Motor neuron (in vitro differentiated cells): ENCODE data around the gene CCL24. TPM values are rescaled to one million over a fixed set of nuclear protein-coding genes. Genes with fewer than 3 reads are reported as not detected.
A peak's percentile ranks its signal among the peaks of the same experiment; 100 is the strongest.
"Not testable (repeated sequence)": the region's sequence is repeated elsewhere in the genome, so short reads cannot be mapped to it uniquely, and the experiment has no call there.

Experiments used
- ATAC-seq, 8 experiments: fragments of 200-7000 bp; cut with Tn5 transposase; replicated peaks in 6 of 8; 2 replicates each; pipeline ENCODE4 v1.8.0; 2021; ENCODE audit warnings: mild to moderate bottlenecking in 8 of 8, moderate library complexity in 8 of 8
- H3K27ac ChIP-seq, 2 donors: fragments of 250-450 bp; sonication (Bioruptor Pico); 2 replicates each; pipeline ENCODE4 v1.9.0; 2021; ENCODE audit warnings: antibody characterized with exemption in 2 of 2, mild to moderate bottlenecking in 2 of 2, moderate library complexity in 1 of 2
- H3K4me1 ChIP-seq, 2 donors: fragments of 250-450 bp; sonication (Bioruptor Pico); replicated peaks in 1 of 2; 2 replicates each; pipeline ENCODE4 v1.6.1; 2021; ENCODE audit warnings: antibody characterized with exemption in 2 of 2, mild to moderate bottlenecking in 2 of 2, moderate library complexity in 1 of 2
- H3K4me3 ChIP-seq, 5 donors: fragments of 250-450 bp; sonication (Bioruptor Pico); 2 replicates each; pipeline ENCODE4 v1.9.0; 2021; ENCODE audit warnings: antibody characterized with exemption in 5 of 5, mild to moderate bottlenecking in 5 of 5, moderate library complexity in 4 of 5
- WGBS, 10 experiments: fragments of 450-650 bp; shearing (Covaris generic); methylation state at CpG; one replicate each; pipeline ENCODE4 v1.0.0; 2022; 5-methylcytosine and 5-hydroxymethylcytosine counted together
- in situ Hi-C, 9 experiments: fragments of 400-800 bp; cut with MboI; loops; one replicate each; pipeline ENCODE4 v1.15.0; 2021; ENCODE audit warnings: low sequenced_read_pairs in 9 of 9, low pct_unique_long_range_greater_than_20kb in 2 of 9; ENCODE audit not compliant: unreplicated experiment in 9 of 9
- total RNA-seq, 8 experiments: library from RNA; unstranded; fragments of 300-600 nt; gene quantifications; 2 replicates each; pipeline versions ENCODE4 v1.2.3 to v1.2.4, GENCODE V29; 2022

The CCL24 gene
- total RNA-seq, 8 experiments from 2014 or later: not detected

DNA sequence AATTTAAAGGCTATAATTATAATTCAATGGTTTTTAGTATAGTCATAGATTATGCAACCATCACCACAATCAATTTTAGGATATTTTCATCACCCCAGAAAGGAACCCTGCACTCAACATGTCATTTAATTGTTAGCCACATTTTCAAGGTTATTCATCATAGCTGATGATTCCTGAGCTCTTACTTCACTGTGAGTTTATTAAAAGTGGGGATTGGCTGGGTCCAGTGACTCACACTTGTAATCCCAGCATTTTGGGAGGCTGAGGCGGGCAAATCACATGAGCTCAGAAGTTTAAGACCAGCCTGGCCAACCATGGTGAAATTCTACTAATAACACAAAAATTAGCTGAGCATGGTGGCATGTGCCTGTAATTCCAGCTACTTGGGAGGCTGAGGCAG lies 42.4 kb downstream of the CCL24 start:
- in situ Hi-C loops: loop anchor here in 1 of 9 experiments (25.0 kb wide), 1 partner anchor 709 kb away; the partner anchor contains the start of gene RCC1L
- WGBS, 10 experiments: 0 to 100% (median 83%) methylated on average over 1 of the region's 1 CpG; no CpG with 5 or more reads in 5 of the 10 experiments
- Histone ChIP-seq H3K27ac (no peak overlapping the region), H3K4me3 (no peak overlapping the region), H3K4me1 (no peaks in the 10 kb centered on the region)
- ATAC-seq: no peak

DNA sequence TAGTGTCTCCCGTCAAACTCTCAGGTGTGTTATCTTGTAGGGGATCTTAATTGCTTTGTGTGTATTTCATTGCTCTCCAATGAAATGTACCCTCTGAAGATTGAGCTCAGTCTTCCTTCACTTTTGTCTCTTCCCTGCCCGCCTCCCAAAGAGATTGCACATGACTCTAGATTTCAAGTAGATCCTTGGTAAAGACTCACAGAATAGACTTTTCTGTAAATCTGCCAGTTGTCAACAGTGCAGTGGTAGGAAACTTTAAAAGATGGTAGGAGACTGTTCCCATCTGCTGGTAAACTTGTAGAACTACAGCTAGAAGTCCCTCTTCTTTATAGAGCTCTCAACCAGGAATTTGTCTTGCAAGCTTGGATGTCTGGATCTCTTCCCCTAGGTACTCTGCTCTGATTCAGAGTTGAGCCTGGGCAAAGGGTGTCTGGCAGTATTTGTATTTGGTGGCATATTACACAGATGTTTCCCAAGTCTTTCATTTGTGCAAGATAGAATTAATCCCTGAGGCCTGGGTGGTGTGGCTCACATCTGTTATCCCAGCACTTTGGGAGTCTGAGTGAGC lies 51.2 kb downstream of the CCL24 start:
- no peak overlapping the region for H3K4me3 ChIP-seq
- H3K4me1 ChIP-seq: no peaks in the 10 kb centered on the region
- peak; percentile 86 to 97 (median 93) for ATAC-seq
- WGBS, 10 experiments: 0 to 67% (median 27%) methylated on average over 1 to 2 of the region's 2 CpGs; no CpG with 5 or more reads in 4 of the 10 experiments
- H3K27ac ChIP-seq: no peak overlapping the region
- in situ Hi-C loops: loop anchor here in 1 of 9 experiments (25.0 kb wide), 1 partner anchor 700 kb away; the partner anchor contains the start of gene RCC1L

DNA sequence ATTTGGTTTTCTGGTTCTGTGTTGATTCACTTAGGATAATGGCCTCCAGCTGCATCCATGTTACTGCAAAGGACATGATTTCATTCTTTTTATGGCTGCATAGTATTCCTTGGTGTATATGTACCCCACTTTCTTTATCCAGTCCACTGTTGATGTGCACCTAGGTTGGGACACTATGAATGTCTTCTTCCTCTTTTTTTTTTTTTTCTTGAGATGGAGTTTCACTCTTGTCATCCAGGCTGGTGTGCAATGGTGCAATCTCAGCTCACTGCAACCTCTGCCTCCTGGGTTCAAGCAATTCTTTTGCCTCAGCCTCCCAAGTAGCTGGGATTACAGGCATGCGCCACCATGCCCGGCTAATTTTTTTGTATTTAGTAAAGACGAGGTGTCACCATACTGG lies 51.8 kb downstream of the CCL24 start:
- not testable (repeated sequence) for H3K4me1 ChIP-seq, ATAC-seq, H3K4me3 ChIP-seq, H3K27ac ChIP-seq
- in situ Hi-C loops: loop anchor here in 1 of 9 experiments (25.0 kb wide), 1 partner anchor 700 kb away; the partner anchor contains the start of gene RCC1L
- 80 to 100% (median 83%) methylated on average over 2 to 3 of the region's 3 CpGs; no CpG with 5 or more reads in 5 of the 10 experiments for WGBS, 10 experiments

Other genes starting within 250 kb of the CCL24 start
- 10 to 100 TPM in 5 of 8 experiments, 1 to 10 TPM in 3; 1.8 to 28.4 (median 19.1) TPM for gene HIP1, start 74.9 kb downstream of the CCL24 start, total RNA-seq
- gene CCL26, start 41.6 kb downstream of the CCL24 start, total RNA-seq: 1 to 10 TPM in 1 of 8 experiments, not detected in 7; 4.9 TPM
- 100 to 1,000 TPM in 2 of 8 experiments, 10 to 100 TPM in 6; 44.1 to 157 (median 73.2) TPM for gene RHBDD2, start 65.2 kb upstream of the CCL24 start, total RNA-seq
- gene POR, start 101.3 kb upstream of the CCL24 start, total RNA-seq: 100 to 1,000 TPM in 1 of 8 experiments, 10 to 100 TPM in 7; 52.9 to 105 (median 66.2) TPM
- gene TMEM120A, start 180.8 kb upstream of the CCL24 start, total RNA-seq: 10 to 100 TPM; 17.6 to 29.8 (median 22.3) TPM
- gene STYXL1, start 234.2 kb upstream of the CCL24 start, total RNA-seq: 10 to 100 TPM; 33.3 to 63.4 (median 42.4) TPM
- gene MDH2, start 234.3 kb upstream of the CCL24 start, total RNA-seq: 100 to 1,000 TPM in 7 of 8 experiments, 10 to 100 TPM in 1; 98.4 to 223 (median 131) TPM